Renal cortex interstitium (tissue), 15 donors: ENCODE measurements around the gene TRAP1. TPM values are rescaled to one million over a fixed set of nuclear protein-coding genes. Genes with fewer than 3 reads are reported as not detected.

Experiments used
- DNase-seq, 11 donors: peaks; one replicate each; pipeline ENCODE4 v3.0.0-alpha.2; 2013; ENCODE audit warnings: low read depth in 9 of 11, low spot score in 4 of 11; ENCODE audit errors: extremely low read depth in 1 of 11
- long read RNA-seq, 16 experiments: transcript quantifications; one replicate each; lab custom pipeline, GENCODE V29; 2026
- polyA plus RNA-seq, 3 donors: library from polyadenylated mRNA; unstranded; fragments of 120-200 nt; gene quantifications; one replicate each; pipeline ENCODE4 v1.2.1, GENCODE V29; 2013; ENCODE audit not compliant: insufficient read length in 3 of 3

TRAP1 gene
- 100 to 1,000 TPM; 105 to 107 (median 107) TPM for polyA plus RNA-seq
- long read RNA-seq, donor 1, transcript TRAP1-201 (18 exons, 2,296 nt): major isoform, 14 of 16 reads
- long read RNA-seq, donor 1, partial matches to known transcripts: 0 of 16 reads
- long read RNA-seq, donor 1, other reads (novel, unspliced or antisense): 0 of 16 reads
- long read RNA-seq, donor 2, transcript TRAP1-201 (18 exons, 2,296 nt): major isoform, 22 of 31 reads
- long read RNA-seq, donor 2, partial matches to known transcripts: 5 of 31 reads
- long read RNA-seq, donor 2, other reads (novel, unspliced or antisense): 0 of 31 reads
- long read RNA-seq, donor 3, transcript TRAP1-201 (18 exons, 2,296 nt): major isoform, 36 of 40 reads
- long read RNA-seq, donor 3, partial matches to known transcripts: 0 of 40 reads
- long read RNA-seq, donor 3, other reads (novel, unspliced or antisense): 0 of 40 reads
- long read RNA-seq, donor 4, transcript TRAP1-201 (18 exons, 2,296 nt): major isoform, 33 of 40 reads
- long read RNA-seq, donor 4, partial matches to known transcripts: 5 of 40 reads
- long read RNA-seq, donor 4, other reads (novel, unspliced or antisense): 0 of 40 reads
- long read RNA-seq, donor 5: 0 reads
- long read RNA-seq, donor 6, transcript TRAP1-201 (18 exons, 2,296 nt): major isoform, 15 of 30 reads
- long read RNA-seq, donor 6, transcript TRAP1-210 (3 exons, 547 nt): minor isoform, 7 of 30 reads
- long read RNA-seq, donor 6, partial matches to known transcripts: 7 of 30 reads
- long read RNA-seq, donor 6, other reads (novel, unspliced or antisense): 0 of 30 reads
- long read RNA-seq, donor 7, transcript TRAP1-201 (18 exons, 2,296 nt): major isoform, 20 of 51 reads
- long read RNA-seq, donor 7, partial matches to known transcripts: 24 of 51 reads
- long read RNA-seq, donor 7, other reads (novel, unspliced or antisense): 0 of 51 reads
- long read RNA-seq, donor 8: 0 reads
- long read RNA-seq, donor 9, transcript TRAP1-201 (18 exons, 2,296 nt): major isoform, 19 of 32 reads
- long read RNA-seq, donor 9, partial matches to known transcripts: 8 of 32 reads
- long read RNA-seq, donor 9, other reads (novel, unspliced or antisense): 0 of 32 reads
- long read RNA-seq, donor 10, transcript TRAP1-201 (18 exons, 2,296 nt): major isoform, 24 of 33 reads
- long read RNA-seq, donor 10, partial matches to known transcripts: 7 of 33 reads
- long read RNA-seq, donor 10, other reads (novel, unspliced or antisense): 0 of 33 reads
- long read RNA-seq, donor 11, transcript TRAP1-201 (18 exons, 2,296 nt): major isoform, 25 of 28 reads
- long read RNA-seq, donor 11, partial matches to known transcripts: 0 of 28 reads
- long read RNA-seq, donor 11, other reads (novel, unspliced or antisense): 0 of 28 reads
- long read RNA-seq, donor 12, transcript TRAP1-201 (18 exons, 2,296 nt): major isoform, 8 of 11 reads
- long read RNA-seq, donor 12, partial matches to known transcripts: 0 of 11 reads
- long read RNA-seq, donor 12, other reads (novel, unspliced or antisense): 0 of 11 reads
- long read RNA-seq, donor 13: 0 reads
- long read RNA-seq, donor 14, transcript TRAP1-201 (18 exons, 2,296 nt): major isoform, 24 of 31 reads
- long read RNA-seq, donor 14, partial matches to known transcripts: 5 of 31 reads
- long read RNA-seq, donor 14, other reads (novel, unspliced or antisense): 0 of 31 reads
- long read RNA-seq, donor 15, transcript TRAP1-201 (18 exons, 2,296 nt): major isoform, 13 of 15 reads
- long read RNA-seq, donor 15, partial matches to known transcripts: 0 of 15 reads
- long read RNA-seq, donor 15, other reads (novel, unspliced or antisense): 0 of 15 reads
- long read RNA-seq, donor 16, transcript TRAP1-201 (18 exons, 2,296 nt): major isoform, 81 of 123 reads
- long read RNA-seq, donor 16, partial matches to known transcripts: 34 of 123 reads
- long read RNA-seq, donor 16, other reads (novel, unspliced or antisense): 0 of 123 reads

DNA sequence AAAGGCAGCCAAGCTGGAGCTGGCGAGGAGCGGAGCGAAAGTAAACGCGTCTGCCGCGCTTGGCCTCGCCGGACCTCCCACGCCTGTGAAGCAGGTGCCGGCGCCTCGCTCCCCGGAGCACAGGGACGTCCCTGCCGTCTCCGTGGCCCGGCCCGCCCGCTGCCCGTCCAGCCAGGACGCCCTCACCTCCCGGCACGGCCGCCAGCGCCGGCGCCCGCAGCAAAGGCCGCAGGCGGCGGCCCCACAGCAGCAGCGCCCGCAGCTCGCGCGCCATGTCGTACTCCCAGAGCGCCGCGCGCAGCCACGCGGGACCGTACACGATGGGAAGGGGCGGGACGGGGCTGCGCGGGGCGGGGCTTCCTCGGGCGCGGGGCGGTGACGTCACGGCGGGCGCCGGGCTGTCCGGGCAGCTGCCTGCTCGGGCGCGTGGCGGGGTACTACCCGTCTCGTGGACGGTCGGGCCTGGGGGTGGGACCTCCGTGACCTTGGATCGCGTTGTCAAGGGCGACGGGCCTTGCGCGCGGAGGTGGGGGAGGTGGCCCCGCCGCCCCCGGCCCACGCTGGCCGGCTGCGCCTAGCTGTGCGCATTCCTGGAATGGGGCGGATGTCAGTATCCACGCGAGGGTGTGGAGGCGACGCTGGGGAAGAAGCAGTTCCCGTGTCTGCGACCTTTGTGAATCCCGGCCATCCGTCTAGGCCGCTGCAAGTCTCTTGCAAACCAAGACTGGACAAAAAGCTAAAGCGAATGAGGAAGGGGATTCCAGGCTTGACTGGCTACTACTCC is at the start of gene TRAP1:
Gene TRAP1 (minus strand): TSS at position 290 of the 784 bp plus-strand sequence. CDS start 16 bp downstream, at position 274.
- peak in 10 of 11 donors; percentile 49 to 78 (median 71) for DNase-seq

GRCh38 chr16:3766177-3766576 is 48.9 kb upstream of the TRAP1 start:
- DNase-seq: no peak

DNA sequence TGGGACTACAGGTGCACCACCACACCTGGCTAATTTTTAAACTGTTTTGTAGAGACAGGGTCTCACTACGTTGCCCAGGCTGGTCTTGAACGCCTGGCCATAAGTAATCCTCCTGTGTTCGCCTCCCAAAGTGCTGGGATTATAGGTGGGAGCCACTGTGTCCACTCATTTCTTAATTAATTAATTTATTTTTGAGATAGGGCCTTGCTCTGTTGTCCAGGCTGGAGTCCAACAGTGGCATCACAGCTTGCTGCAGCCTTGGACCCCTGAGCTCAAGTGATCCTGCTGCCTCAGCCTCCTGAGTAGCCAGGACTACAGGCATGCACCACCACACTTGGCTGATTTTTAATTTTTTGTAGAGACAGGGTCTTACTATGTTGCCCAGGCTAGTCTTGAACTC is 47.1 kb upstream of the TRAP1 start:
- DNase-seq: no peak

- no peak for DNase-seq
Measured at GRCh38 chr16:3762107-3762750, 44.9 kb upstream of the TRAP1 start.

DNA sequence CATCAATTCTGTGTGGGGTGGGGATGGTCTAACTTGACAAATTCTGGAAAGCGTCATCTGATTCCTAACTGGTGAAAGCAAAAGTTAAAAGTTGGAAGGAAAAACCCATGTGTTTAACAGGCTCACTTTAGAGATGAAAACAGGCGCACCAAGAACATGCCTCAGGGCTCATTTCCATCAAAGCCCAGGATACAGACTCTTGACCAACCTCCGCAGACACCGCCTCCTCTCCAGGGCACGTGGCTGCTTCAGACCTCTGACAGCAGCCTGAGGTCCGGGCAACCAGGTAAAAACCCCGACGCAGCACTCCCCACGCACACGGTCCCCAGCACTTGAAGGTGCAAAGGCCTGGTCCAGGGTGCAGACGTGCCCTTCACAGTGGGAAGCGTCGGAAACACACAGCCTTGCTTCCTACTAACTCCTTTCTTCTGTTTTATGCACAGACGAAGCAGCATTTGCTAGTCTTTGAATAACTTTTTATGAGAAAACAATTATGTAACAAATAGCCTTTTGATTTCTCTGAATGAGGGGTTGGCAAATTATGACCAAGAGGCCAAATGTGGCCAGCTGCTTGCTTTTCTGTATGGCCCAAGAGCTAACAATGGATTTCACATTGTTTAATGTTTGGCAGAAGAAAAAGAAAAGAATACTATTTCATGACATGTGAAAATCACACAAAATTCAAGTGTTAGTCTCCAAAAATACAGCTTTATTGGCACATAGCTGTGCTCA is 44.2 kb upstream of the TRAP1 start:
- no peak for DNase-seq

GRCh38 chr16:3760518-3760917 is 43.2 kb upstream of the TRAP1 start:
- no peak for DNase-seq

- no peak for DNase-seq
Measured at GRCh38 chr16:3759736-3760135, 42.4 kb upstream of the TRAP1 start.

DNA sequence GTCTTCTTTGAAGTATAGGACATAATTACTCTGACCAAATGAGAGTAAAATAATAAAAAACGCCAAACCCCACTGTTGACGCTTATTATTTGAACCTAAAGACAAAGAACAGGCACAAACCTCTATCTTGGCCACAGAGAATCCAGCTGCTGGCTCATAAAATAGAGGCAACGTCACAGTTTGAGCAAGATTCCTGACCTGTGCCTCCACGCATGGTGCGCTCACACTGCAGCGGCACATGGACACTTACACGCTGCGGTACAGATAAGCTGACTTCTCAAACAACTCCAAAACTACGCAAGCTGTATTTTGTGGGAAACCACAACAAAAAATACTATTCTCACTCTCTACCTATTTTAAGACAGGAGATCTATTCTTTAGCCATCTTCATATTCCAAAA is 38.8 kb upstream of the TRAP1 start:
- no peak for DNase-seq

- DNase-seq: no peak
Measured at GRCh38 chr16:3755249-3755648, 37.9 kb upstream of the TRAP1 start.

DNA sequence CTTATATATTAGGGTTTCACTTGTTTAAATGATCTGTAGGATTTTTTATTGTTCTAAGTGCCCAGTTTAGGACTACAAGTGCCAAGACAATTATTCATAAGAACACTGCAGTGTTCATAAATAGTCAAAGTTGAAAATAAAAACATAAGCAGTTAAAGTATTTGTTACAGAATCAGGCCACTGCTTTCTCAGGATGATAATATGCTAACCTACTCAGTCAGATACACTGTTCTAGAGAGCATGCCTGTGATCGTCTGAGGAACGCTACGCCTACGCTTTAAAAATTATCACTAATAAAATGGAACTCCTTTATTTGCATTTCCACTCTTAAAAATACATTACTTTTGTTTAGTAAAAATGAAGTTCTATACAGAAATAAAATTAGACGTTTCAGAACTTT is 37.4 kb upstream of the TRAP1 start:
- no peak for DNase-seq

DNA sequence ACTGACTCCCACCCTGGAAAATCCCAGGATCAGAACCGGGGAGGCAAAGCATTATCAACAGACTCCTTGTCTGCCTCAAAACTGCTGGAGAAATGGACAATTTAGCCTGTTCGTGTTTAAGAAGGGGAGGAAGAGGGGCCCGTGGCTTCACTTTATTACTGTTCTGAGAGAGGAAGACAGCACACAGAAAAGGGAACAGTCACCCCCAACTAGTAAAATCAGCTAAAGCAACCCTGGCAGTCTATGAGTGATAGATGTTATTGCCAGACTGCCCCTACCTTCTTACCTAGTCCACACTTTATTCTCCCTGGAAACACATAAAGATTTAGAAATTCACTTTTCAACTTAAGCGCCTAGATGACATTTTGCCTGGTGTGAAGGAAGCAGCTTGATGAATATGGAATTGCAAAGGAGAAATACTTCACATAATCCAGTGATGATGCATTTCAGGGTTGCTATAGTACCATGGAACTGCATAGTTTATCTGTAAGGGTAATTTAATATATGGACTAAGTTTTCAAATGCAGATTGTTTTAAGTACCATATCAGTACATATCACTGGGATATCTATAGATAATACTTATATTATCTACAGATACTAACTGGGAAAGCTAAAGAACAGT is 36.9 kb upstream of the TRAP1 start:
- no peak for DNase-seq

GRCh38 chr16:3752984-3753383 is 35.7 kb upstream of the TRAP1 start:
- no peak for DNase-seq

GRCh38 chr16:3751878-3752277 is 34.6 kb upstream of the TRAP1 start:
- no peak for DNase-seq

DNA sequence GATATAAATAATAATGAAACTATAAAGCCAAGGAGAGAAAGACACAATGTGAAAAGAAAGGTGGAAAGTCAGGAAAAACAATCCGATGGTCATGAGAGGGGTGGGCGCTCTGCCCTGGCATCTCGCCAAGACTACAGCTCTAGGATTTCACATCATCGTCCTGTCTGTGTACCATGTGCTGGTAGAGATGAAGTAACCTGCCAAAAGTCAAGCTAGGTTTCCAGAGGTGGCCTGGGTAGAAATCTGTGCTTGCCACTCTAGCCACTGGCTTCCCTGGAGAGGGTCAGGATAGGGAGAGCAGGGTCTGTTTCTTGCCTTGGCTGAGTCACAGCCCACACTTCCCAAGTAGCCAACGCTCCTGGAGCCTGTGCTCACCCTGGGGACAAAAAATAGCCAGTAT is 31.0 kb upstream of the TRAP1 start:
- no peak for DNase-seq

DNA sequence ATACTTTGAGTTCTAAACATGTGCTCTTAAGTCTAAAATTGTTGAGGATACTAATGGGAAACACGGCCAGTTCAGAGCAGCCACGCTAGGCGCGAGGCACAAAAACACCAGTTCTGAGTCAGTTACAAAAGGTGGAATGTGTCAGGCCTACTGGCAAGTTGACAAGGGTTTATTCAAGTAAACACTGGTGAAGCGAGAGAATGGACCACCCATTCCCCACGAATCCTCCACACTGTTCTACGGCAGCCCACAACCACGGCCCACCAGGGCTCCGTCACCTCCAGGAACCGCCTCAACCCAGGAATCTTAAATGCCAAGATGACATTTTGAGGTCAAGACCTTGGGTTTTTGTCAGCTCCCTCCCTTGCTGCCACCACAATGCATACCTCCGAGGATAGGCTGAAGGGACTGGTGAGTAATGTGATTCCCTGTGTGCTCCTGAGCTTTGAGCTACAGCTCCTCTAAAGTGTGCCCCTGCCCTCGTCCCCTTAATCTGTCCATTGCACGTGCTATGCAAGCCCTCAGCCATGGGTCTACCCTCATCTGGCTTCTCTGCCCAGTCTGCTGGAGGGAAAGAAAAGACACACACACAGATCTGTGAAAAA is 28.5 kb upstream of the TRAP1 start:
- no peak for DNase-seq
